Measurements from ENCODE around the gene AURKAIP1. TPM values are rescaled to one million over a fixed set of nuclear protein-coding genes. Genes with fewer than 3 reads are reported as not detected.

The AURKAIP1 gene
- polyA plus RNA-seq, 6 donors from 2014 or later, result 103 to 122 (median 106) TPM

DNA sequence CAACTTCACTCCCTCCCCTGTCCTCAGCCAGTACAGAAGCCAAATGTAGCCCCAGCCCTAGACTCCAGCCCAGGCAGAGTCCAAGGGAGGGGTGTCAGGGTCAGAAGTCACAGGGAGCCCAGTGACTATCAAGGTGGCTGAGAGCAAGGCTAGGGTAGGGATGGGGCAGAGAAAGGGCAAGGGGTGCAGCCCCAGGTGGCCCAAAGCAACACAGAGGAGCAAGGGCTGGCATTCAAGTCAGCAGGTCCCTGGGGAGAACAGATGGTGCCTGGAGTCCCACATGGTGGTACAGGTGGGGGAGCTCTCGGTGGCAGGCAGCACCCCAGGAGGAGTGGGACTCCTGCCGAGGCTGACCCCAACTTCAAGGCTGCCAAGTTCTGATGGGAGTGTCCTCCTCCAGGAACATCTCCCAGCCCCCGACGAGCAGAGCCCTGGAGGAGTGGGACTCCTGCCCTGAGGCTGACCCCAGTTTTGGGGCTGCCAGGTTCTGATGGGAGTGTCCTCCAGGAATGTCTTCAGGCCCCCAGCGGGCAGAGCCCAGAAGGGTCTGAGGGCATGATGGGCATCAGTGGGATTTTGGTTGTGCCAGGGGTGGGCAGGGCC, 22.1 kb downstream of the AURKAIP1 start:
- no peaks in the 10 kb centered on the region for H3K36me3 Mint-ChIP-seq
- peaks cover 8 to 37% (median 21%) of the 10 kb centered on the region in 3 donors for H3K27me3 Mint-ChIP-seq
- ATAC-seq (ENCODE audit: low read depth in 2 of 2) (peak in 1 of 2 donors; percentile 16), DNase-seq (peak; percentile 29)
- H3K27ac Mint-ChIP-seq, result peak overlapping the region in 1 of 6 donors; percentile 56
- H3K9me3 Mint-ChIP-seq, result no peaks in the 10 kb centered on the region
- H3K4me3 Mint-ChIP-seq, result peak overlapping the region; percentile 22 to 87 (median 70)
- peaks cover 18 to 36% (median 19%) of the 10 kb centered on the region in 3 donors for H3K4me1 Mint-ChIP-seq

DNA sequence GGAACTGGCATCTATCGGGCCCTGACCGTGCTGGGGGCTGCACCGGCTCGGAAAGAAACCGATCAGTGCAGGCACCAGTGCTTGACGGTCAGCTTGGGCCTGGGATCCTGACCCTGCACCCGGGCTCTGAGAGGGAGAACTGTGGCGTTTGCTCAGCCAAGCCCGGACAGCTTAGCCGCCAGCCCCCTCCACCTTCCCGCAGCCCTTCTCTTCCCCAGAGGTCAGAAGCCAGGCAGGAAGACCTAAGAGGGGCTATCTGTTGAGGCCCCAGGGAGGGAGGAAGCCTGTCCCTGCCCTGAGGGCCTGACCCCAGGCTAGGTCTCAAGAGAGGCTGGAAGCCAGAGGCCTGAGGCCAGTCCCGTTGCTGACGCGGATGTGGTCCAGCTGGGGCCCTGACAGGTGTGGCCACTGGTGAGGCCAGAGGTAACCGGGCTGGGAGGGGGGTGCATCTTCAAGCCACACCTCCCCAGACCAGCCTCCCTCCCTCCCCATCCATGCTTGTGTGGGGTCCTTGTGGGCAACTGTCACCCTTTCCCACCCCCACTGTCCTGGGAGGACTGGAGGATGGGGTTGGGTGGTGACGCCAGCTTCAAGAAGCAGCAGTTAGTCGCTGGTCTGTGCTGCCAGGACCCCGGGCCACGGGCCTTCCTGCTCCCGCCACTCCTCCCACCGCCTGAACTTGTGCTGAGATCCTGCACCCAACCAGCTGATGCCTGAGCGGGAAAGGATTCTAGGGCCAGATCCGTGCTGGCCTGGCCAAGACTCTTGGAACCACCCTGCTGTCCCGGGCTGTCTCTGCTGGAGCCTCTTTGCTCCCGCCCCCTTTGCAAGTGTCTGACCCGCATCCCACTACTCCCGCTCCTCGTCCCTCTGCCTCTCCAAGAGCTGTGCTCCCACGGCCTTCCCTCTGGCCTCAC, 23.2 kb downstream of the AURKAIP1 start:
- Mint-ChIP-seq H3K27ac (peak overlapping the region in 5 of 6 donors; percentile 6 to 87 (median 78)), H3K27me3 (peaks cover 8 to 25% (median 11%) of the 10 kb centered on the region in 3 donors), H3K9me3 (no peaks in the 10 kb centered on the region), H3K36me3 (no peaks in the 10 kb centered on the region), H3K4me3 (peak overlapping the region; percentile 65 to 87 (median 74)), H3K4me1 (peaks cover 20 to 41% (median 25%) of the 10 kb centered on the region in 3 donors)
- DNase-seq, result no peak
- no peak for ATAC-seq (ENCODE audit: low read depth in 2 of 2)

DNA sequence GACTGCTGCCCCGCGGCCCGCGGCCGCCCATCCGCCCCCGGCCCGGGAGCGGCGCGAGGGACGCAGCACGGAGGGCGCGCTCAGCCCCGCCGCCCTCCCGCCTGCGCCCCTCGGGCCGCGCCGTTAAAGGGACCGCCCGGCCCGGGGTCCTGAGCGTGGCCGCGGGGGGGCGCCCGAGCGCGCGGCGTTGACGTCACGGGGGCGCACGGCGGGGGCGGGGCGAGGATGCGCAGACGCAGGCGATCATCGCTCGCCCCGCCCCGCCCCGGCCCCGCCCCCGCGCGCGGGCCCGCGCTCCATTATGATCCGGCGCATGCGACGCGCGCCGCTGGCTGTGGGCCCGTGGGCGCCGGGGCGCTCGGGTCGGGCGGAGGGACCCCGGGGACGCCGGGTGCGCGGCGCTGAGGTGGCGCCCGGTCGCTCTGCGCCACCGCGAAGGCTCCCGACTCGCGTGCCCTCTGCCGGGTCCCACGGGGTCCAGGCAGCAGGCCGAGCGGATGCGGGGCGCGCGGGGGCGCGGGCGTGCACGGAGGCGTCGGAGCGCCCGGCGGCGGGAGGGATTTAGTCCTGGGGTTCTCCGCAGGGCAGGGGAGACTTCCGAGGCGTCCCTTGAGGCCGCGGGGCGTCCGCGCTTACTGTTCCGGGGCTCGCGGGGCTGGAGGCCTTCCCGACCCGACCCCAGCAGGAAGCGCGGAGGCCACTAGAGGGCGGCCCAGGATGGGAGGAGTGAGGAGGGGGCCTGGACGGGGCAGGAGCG, 25.6 kb downstream of the AURKAIP1 start, which contains the start of gene DVL1:
Gene DVL1 (minus strand): TSS at position 163 of the 757 bp plus-strand sequence. CDS start 353 bp downstream, outside the sequence.
- H3K36me3 Mint-ChIP-seq, result no peaks in the 10 kb centered on the region
- peaks cover 19 to 36% (median 27%) of the 10 kb centered on the region in 3 donors for H3K4me1 Mint-ChIP-seq
- H3K27ac Mint-ChIP-seq, result peak within 1 kb of the TSS in 5 of 6 donors; percentile 32 to 78 (median 56)
- peak within 1 kb of the TSS; percentile 74 to 90 (median 78) for H3K4me3 Mint-ChIP-seq
- H3K27me3 Mint-ChIP-seq, result peaks cover 8 to 25% (median 11%) of the 10 kb centered on the region in 3 donors
- peak; percentile 79 to 83 for ATAC-seq (ENCODE audit: low read depth in 2 of 2)
- no peaks in the 10 kb centered on the region for H3K9me3 Mint-ChIP-seq
- peak; percentile 77 for DNase-seq

DNA sequence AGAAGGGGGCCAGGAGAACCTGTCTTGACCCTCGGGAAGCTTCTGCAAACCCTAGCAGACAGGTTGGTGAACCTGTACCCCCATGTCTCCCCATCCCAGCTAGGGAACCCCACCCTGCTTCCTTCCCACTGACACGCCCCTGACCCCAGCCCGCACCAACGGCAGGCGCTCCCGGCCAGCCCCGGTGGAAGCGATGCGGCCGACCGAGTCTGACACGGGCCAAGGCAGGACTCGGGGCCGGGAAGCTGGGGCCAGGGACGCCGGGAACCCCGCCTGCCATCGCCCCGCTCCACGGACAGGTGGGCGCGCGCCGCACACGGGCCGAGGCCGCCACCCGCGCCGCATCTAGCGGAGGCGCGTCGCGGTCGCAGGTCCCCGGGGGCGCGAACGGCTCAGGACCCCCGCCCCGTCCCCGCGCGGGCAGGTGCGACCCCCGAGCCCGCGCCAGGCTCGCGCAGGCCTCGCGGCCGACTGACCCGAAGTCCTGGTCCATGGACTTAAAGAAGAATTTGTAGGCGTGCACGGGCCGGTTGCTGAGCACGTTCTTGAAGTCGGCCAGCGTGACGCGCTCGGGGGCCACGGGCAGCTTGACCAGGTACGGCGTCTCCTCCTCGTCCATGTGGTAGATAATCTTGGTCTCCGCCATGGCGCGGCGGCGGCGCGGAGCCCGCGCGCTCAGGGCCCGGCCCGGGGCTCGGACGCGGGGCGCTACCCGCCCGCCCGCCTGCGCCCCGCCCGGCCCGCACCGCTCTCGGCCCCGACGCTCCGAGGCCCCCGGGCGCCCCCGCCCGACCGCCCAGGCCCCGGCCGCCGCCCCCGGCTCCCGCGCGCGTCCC, 26.4 kb downstream of the AURKAIP1 start:
- Mint-ChIP-seq H3K36me3 (no peaks in the 10 kb centered on the region), H3K4me1 (peaks cover 16 to 30% (median 27%) of the 10 kb centered on the region in 3 donors), H3K9me3 (no peaks in the 10 kb centered on the region), H3K4me3 (peak overlapping the region; percentile 74 to 90 (median 78)), H3K27me3 (peaks cover 8 to 17% (median 11%) of the 10 kb centered on the region in 3 donors), H3K27ac (peak overlapping the region in 5 of 6 donors; percentile 32 to 78 (median 56))
- DNase-seq (no peak), ATAC-seq (ENCODE audit: low read depth in 2 of 2) (peak; percentile 36 to 42)

DNA sequence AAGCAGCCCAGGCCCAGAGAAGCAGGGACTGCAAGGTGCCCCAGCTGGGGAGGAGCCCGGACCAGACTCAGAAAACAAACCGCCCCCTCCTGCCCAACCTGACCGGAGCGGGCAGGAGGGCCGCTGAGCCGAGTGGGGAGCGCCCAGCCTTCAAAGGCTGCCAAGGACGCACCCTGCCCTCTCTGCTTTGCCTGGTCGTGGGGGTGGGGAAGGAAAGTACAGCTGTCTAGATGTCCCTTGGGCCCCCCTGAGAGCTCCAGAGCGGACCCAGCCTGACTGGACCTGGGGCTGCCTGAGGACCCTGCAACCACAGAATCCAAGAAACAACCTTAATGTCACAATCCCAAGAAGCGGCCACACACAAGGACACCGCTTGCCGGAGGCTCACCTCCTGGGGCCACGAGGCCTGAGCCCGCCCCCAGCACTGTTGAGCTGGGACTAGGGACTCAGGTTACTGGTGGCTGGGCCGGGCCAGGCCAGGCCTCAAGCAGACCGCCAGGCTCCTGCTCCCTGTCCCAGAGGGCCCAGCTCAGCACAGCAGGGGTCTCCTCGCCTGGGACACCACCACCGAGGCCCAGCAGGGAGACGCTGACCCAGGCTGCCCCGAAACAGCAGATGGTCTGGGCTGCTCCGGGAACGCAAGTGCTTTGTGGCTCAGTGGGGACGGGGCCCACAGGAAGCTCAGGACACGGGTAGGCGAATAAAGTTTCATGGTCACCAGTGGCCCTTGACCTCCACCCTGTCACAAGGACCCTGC, 27.2 kb downstream of the AURKAIP1 start:
- ATAC-seq (ENCODE audit: low read depth in 2 of 2), result no peak
- Mint-ChIP-seq H3K27me3 (peaks cover 6 to 9% (median 6%) of the 10 kb centered on the region in 3 donors), H3K36me3 (no peaks in the 10 kb centered on the region), H3K4me3 (peak overlapping the region; percentile 74 to 90 (median 78)), H3K4me1 (peaks cover 13 to 26% (median 21%) of the 10 kb centered on the region in 3 donors), H3K27ac (peak overlapping the region in 4 of 6 donors; percentile 32 to 78 (median 52)), H3K9me3 (no peaks in the 10 kb centered on the region)
- no peak for DNase-seq

DNA sequence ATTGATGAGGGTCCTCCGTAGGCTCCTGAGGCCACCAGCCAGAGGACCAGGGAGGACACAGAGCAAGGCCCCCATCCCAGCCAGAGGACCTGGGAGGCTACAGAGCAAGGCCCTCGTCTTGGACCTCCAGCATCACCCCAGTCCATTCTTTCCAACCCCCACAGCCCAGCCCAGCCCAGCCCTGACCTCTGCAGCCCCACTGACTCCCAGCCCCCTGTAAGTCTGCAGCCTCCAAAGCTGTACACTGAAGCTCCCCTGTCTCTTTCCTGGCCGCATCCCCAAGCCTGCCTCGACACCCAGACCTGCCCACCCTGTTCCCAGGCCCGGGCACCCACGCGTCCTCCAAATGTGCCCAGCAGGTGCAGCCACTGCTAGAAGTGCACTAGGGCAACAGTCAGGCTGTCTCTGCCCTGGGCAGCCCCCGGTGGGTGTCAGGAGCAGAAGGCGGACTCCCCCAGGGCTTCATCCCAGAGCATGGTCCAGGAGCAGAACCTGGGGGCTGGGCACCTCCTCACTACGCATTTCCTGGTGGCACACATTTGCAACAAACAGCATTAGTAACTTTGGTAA, 27.9 kb downstream of the AURKAIP1 start:
- ATAC-seq (ENCODE audit: low read depth in 2 of 2) (no peak), DNase-seq (no peak)
- Mint-ChIP-seq H3K27ac (peak overlapping the region in 1 of 6 donors; percentile 64), H3K4me3 (peak overlapping the region in 7 of 8 donors; percentile 49 to 86 (median 76)), H3K27me3 (peaks cover 0 to 2% (median 0%) of the 10 kb centered on the region in 3 donors), H3K36me3 (no peaks in the 10 kb centered on the region), H3K9me3 (no peaks in the 10 kb centered on the region), H3K4me1 (peaks cover 6 to 19% (median 14%) of the 10 kb centered on the region in 3 donors)

DNA sequence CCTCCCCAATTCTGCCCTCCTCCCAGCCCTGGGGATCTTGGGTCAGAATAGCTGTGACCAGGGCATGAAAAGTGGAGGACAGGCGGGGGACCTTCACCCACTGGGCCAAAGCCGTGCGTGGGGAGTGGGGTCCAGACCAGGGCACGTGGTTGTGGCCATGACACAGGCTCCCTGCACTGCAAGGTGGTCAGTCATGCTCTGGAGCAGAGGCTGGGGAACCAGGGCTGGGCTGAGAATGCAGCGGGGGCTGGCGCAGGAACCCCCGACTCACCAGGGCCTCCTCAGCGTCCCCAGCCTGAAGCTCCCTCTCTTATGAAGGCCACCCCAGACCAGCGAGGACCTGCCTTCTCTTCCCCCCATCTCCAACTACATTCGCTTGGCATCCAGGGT, 28.5 kb downstream of the AURKAIP1 start:
- peaks cover 3 to 15% (median 12%) of the 10 kb centered on the region in 3 donors for H3K4me1 Mint-ChIP-seq
- H3K27me3 Mint-ChIP-seq, result no peaks in the 10 kb centered on the region
- peak overlapping the region in 4 of 8 donors; percentile 49 to 76 (median 68) for H3K4me3 Mint-ChIP-seq
- no peak overlapping the region for H3K27ac Mint-ChIP-seq
- H3K9me3 Mint-ChIP-seq, result no peaks in the 10 kb centered on the region
- DNase-seq (no peak), ATAC-seq (ENCODE audit: low read depth in 2 of 2) (no peak)
- no peaks in the 10 kb centered on the region for H3K36me3 Mint-ChIP-seq

DNA sequence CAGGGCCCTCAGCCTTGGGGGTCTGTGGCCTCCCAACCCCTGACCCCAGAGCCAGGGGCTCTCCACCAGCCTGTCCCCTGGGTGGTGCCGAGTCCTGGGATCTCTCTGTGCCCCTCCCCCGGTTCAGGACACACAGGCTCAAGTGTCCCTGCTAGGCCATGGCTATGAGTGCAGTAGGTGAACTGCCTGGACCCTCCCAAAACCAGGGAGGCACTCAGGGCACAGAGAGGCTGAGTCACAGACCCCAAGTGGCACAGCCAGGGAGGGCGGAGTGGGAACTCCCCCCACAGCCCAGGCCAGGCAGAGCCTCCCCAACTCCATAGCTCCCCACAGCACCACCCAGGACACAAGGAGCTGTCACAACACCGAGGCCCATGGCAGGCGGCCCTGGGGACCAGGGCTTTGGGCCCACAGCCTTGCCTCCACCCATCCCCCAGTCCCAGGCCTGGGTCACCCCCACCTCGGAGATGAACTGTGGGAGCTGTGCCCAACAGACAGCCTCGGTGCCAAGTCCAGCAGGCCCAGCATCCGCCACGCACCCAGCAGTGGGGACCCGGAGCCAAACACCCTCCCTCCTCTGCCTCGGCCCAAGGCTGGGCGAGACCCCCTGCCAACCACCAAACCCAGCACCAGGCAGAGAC, 29.0 kb downstream of the AURKAIP1 start:
- no peak for ATAC-seq (ENCODE audit: low read depth in 2 of 2)
- Mint-ChIP-seq H3K27me3 (no peaks in the 10 kb centered on the region), H3K4me1 (peaks cover 3 to 15% (median 14%) of the 10 kb centered on the region in 3 donors), H3K27ac (no peak overlapping the region), H3K36me3 (no peaks in the 10 kb centered on the region), H3K9me3 (no peaks in the 10 kb centered on the region), H3K4me3 (peak overlapping the region in 2 of 8 donors; percentile 61)
- DNase-seq, result no peak

DNA sequence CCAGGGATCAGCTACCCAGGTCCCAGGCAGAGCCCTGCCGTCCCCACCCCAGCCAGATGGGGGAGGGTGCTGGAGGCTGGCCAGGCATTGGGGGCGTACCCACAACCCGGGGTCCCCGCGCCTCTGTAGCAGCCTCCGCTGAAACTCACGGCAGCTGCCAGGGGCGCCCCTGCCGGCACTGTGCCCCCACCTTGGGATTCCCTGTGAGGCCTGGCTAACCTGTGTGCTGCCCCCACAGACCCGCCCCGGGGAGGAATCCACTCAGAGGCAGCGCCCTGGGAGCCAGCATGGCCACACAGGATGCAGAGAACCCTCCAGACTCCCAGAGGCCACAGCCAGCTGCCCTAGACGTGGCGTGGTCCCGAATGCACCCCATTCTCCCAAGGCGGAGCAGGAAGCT, 29.6 kb downstream of the AURKAIP1 start:
- H3K36me3 Mint-ChIP-seq, result no peaks in the 10 kb centered on the region
- no peak for DNase-seq
- ATAC-seq (ENCODE audit: low read depth in 2 of 2), result no peak
- no peak overlapping the region for H3K27ac Mint-ChIP-seq
- H3K9me3 Mint-ChIP-seq, result no peaks in the 10 kb centered on the region
- H3K27me3 Mint-ChIP-seq, result no peaks in the 10 kb centered on the region
- H3K4me3 Mint-ChIP-seq, result no peak overlapping the region
- peaks cover 3 to 16% (median 15%) of the 10 kb centered on the region in 3 donors for H3K4me1 Mint-ChIP-seq

DNA sequence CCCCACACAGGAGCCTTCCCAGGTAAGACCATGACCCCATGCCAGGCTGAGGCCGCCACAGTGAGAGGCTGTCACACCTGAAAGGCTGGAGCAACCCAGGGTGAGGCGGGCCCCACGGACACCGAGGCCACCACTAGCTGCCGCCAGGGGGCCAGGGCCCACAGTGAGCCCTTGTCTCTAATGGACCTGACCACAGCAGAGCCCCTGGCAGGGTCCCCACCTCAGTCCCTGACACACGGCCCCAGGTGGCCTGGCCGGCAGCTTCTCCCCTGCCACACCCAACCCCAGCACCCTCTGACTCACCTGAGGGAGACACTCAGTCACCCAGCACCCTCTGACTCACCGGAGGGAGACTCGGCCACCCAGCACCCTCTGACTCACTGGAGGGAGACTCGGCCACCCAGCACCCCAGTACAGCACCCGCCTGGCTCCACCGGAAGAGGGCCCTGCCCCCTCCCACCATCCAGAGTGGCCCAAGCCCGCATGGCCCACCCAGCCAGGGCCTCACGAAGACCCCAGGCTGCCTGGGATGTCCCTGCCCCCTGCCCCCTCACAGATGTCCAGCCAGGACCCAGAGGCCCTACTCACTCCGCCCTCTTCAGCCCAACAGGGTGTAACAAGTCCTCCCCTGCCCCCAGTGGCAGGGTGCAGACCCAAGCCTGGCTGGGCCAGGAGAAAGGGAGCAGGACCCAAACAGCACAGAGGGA, 30.2 kb downstream of the AURKAIP1 start:
- H3K4me1 Mint-ChIP-seq, result peaks cover 3 to 16% (median 15%) of the 10 kb centered on the region in 3 donors
- H3K9me3 Mint-ChIP-seq, result no peaks in the 10 kb centered on the region
- no peak overlapping the region for H3K27ac Mint-ChIP-seq
- H3K4me3 Mint-ChIP-seq, result no peak overlapping the region
- no peak for ATAC-seq (ENCODE audit: low read depth in 2 of 2)
- H3K27me3 Mint-ChIP-seq, result no peaks in the 10 kb centered on the region
- DNase-seq, result no peak
- no peaks in the 10 kb centered on the region for H3K36me3 Mint-ChIP-seq

Data from naive B cell (primary cell).